ENCODE results near the gene AIPL1.

The AIPL1 gene

DNA sequence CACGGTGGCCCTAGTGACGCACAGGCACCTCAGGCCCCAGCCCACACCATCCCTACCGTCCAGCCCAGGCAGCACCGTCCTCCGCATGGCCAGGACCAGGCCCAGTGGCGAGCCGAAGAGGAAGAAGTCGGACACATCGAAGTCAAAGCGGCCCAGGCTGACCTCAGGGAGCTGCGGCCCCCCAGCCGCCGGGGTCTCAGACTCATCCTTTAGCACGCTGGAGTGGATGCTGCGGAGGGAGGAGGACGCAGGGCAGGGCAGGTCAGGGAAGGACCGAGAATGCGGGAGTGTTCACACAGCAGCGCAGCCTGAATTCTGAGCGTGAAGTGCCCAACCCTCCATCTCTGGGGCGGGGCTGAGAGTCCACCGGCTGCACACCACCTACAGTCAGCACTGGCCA is 39.5 kb upstream of the AIPL1 start:
- no peak for DNase-seq (ENCODE audit: low read depth)
- no peak overlapping the region for H3K4me3 ChIP-seq (ENCODE audit: low read depth, low read length)
- TF ChIP-seq, protein P1, sequence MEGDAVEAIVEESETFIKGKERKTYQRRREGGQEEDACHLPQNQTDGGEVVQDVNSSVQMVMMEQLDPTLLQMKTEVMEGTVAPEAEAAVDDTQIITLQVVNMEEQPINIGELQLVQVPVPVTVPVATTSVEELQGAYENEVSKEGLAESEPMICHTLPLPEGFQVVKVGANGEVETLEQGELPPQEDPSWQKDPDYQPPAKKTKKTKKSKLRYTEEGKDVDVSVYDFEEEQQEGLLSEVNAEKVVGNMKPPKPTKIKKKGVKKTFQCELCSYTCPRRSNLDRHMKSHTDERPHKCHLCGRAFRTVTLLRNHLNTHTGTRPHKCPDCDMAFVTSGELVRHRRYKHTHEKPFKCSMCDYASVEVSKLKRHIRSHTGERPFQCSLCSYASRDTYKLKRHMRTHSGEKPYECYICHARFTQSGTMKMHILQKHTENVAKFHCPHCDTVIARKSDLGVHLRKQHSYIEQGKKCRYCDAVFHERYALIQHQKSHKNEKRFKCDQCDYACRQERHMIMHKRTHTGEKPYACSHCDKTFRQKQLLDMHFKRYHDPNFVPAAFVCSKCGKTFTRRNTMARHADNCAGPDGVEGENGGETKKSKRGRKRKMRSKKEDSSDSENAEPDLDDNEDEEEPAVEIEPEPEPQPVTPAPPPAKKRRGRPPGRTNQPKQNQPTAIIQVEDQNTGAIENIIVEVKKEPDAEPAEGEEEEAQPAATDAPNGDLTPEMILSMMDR (IDR thresholded peaks at IDR 0.05; ENCODE audit: low read depth, low read length), result no peak

DNA sequence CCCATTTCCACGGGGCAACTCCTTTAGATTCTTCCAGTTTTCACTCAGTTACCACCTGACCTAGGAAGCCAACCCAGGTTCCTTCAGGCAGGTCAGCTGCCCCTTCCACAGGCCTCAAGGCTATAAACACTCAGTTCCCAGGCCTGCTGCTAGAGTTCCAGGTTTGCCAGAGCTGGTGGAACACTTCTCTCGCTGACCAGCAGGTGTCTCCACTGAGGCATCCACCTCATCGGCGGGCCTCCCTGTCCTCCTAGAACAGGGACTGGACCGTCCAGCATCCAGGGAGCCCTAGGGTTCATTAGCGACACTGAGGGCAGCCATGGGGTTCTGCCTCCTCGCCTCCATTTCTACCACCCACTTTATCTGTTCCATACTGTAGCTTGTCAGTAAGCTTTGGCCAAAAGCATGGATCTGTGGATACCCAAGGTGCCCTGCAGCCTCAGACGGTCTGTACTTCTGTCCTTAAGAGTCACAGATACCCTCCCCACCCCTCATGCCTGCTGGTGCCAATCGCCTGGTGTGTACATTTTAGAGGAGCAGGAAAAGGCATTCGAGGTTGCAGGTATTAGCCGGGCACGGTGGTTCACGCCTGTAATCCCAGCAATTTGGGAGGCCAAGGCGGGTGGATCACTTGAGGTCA is 38.3 kb upstream of the AIPL1 start:
- TF ChIP-seq, protein P1 (IDR thresholded peaks at IDR 0.05; ENCODE audit: low read depth, low read length), result peak; percentile 78
- TF ChIP-seq, protein P2, sequence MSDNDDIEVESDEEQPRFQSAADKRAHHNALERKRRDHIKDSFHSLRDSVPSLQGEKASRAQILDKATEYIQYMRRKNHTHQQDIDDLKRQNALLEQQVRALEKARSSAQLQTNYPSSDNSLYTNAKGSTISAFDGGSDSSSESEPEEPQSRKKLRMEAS (IDR thresholded peaks at IDR 0.05; ENCODE audit: low read depth, low read length), result no peak
- H3K4me3 ChIP-seq (ENCODE audit: low read depth, low read length), result no peak overlapping the region
- DNase-seq (ENCODE audit: low read depth), result peak; percentile 52

- TF ChIP-seq, protein P1 (IDR thresholded peaks at IDR 0.05; ENCODE audit: low read depth, low read length), result no peak
- TF ChIP-seq, protein P2 (IDR thresholded peaks at IDR 0.05; ENCODE audit: low read depth, low read length), result no peak
- TF ChIP-seq MYC (IDR thresholded peaks at IDR 0.05; ENCODE audit: low read depth, low read length) (no peak), POLR2A (IDR thresholded peaks at IDR 0.05; ENCODE audit: extremely low read depth, insufficient read length) (no peak)
- H3K4me3 ChIP-seq (ENCODE audit: low read depth, low read length), result no peak overlapping the region
- no peak for DNase-seq (ENCODE audit: low read depth)
Measured at GRCh38 chr17:6472517-6472916, 37.6 kb upstream of the AIPL1 start.

- TF ChIP-seq, protein P2 (IDR thresholded peaks at IDR 0.05; ENCODE audit: low read depth, low read length), result no peak
- TF ChIP-seq, protein P1 (IDR thresholded peaks at IDR 0.05; ENCODE audit: low read depth, low read length), result no peak
- no peak for TF ChIP-seq MYC (IDR thresholded peaks at IDR 0.05; ENCODE audit: low read depth, low read length)
- TF ChIP-seq POLR2A (IDR thresholded peaks at IDR 0.05; ENCODE audit: extremely low read depth, insufficient read length), result no peak
- H3K4me3 ChIP-seq (ENCODE audit: low read depth, low read length), result no peak overlapping the region
- peak; percentile 57 for DNase-seq (ENCODE audit: low read depth)
Measured at GRCh38 chr17:6471531-6472465, 36.9 kb upstream of the AIPL1 start.

- H3K4me3 ChIP-seq (ENCODE audit: low read depth, low read length), result no peak overlapping the region
- peak; percentile 10 for DNase-seq (ENCODE audit: low read depth)
- TF ChIP-seq, protein P1 (IDR thresholded peaks at IDR 0.05; ENCODE audit: low read depth, low read length), result no peak
- TF ChIP-seq MYC (IDR thresholded peaks at IDR 0.05; ENCODE audit: low read depth, low read length) (no peak), POLR2A (IDR thresholded peaks at IDR 0.05; ENCODE audit: extremely low read depth, insufficient read length) (no peak)
Measured at GRCh38 chr17:6470751-6471521, 36.0 kb upstream of the AIPL1 start.
